AG04450 (cell line): ENCODE measurements around the gene MAPK10. TPM values are rescaled to one million over a fixed set of nuclear protein-coding genes. Genes with fewer than 3 reads are reported as not detected.

Experiments used
- CTCF ChIA-PET: fragments of 300-600, 350-600 bp; formaldehyde crosslinking; extraction: SDS; loops from one replicate; lab custom pipeline; 2022; ENCODE audit warnings: antibody characterized with exemption, inconsistent platforms; lab: Charles Lee
- POLR2A ChIA-PET: fragments of 350-600 bp; formaldehyde crosslinking; extraction: SDS; loops from one replicate; lab custom pipeline; 2021; ENCODE audit warnings: antibody characterized with exemption, inconsistent platforms; lab: Yijun Ruan, JAX
- DNase-seq: peaks from one replicate; pipeline ENCODE4 v3.0.0-alpha.2; 2011; ENCODE audit warnings: low read depth, low spot score
- H3K27ac ChIP-seq: one replicate; pipeline ENCODE4 v1.5.1; 2012; ENCODE audit warnings: low read depth, low read length, control low read depth
- H3K27me3 ChIP-seq: one replicate; pipeline ENCODE4 v1.6.0; 2012; ENCODE audit warnings: low read length; ENCODE audit not compliant: control insufficient read depth, insufficient read depth
- H3K4me3 ChIP-seq: 2 replicates; pipeline ENCODE4 v1.5.1; 2011; ENCODE audit warnings: mild to moderate bottlenecking, low read depth, low read length, control low read depth
- H3K9me3 ChIP-seq: 2 replicates; pipeline ENCODE4 v1.5.1; 2012; ENCODE audit warnings: low read length; ENCODE audit not compliant: control insufficient read depth, insufficient read depth
- CTCF ChIP-seq: IDR thresholded peaks from 2 replicates; pipeline ENCODE4 v1.5.1; 2011; ENCODE audit warnings: low read depth, low read length, control low read depth, inconsistent platforms
- polyA plus RNA-seq: library from polyadenylated mRNA; depleted of rRNA; stranded (reverse); fragments of >200 nt; gene quantifications from 2 replicates; pipeline ENCODE4 v1.2.3, GENCODE V29; 2011

Gene MAPK10
- polyA plus RNA-seq, 1 experiment, result 16.3 TPM

- no peak for TF ChIP-seq CTCF
These were observed 406.7 kb downstream of the MAPK10 start for GRCh38 chr4:85952972-85953650.

GRCh38 chr4:85952528-85952927 lies 407.3 kb downstream of the MAPK10 start:
- no peak for TF ChIP-seq CTCF
- no peak for DNase-seq
- POLR2A ChIA-PET, result no interaction called here
- Histone ChIP-seq H3K27ac (no peak overlapping the region), H3K9me3 (no peaks in the 10 kb centered on the region), H3K27me3 (no peaks in the 10 kb centered on the region), H3K4me3 (no peak overlapping the region)
- CTCF ChIA-PET, result interaction anchor here (1.7 kb wide), 1 partner anchor 16 kb away, joined by 9 read pairs; no protein-coding TSS in a partner anchor

More at GRCh38 chr4:85952972-85953650, 406.7 kb downstream of the MAPK10 start:
- no peaks in the 10 kb centered on the region for H3K9me3 ChIP-seq
- DNase-seq, result no peak
- ChIA-PET POLR2A (no interaction called here), CTCF (no interaction called here)
- H3K27ac ChIP-seq, result no peak overlapping the region
- no peaks in the 10 kb centered on the region for H3K27me3 ChIP-seq
- no peak overlapping the region for H3K4me3 ChIP-seq

GRCh38 chr4:85951099-85951498 lies 408.8 kb downstream of the MAPK10 start:
- Histone ChIP-seq H3K27ac (no peak overlapping the region), H3K9me3 (no peaks in the 10 kb centered on the region), H3K27me3 (no peaks in the 10 kb centered on the region), H3K4me3 (no peak overlapping the region)
- no peak for DNase-seq
- no peak for TF ChIP-seq CTCF
- CTCF ChIA-PET, result interaction anchor here (0.6 to 1.7 kb wide), 2 partner anchors 18 to 203 kb away, joined by 3 to 9 read pairs; no protein-coding TSS in a partner anchor
- POLR2A ChIA-PET, result no interaction called here

- POLR2A ChIA-PET, result no interaction called here
- Histone ChIP-seq H3K27ac (no peak overlapping the region), H3K27me3 (no peaks in the 10 kb centered on the region), H3K4me3 (no peak overlapping the region), H3K9me3 (no peaks in the 10 kb centered on the region)
- DNase-seq, result no peak
- CTCF ChIA-PET, result no interaction called here
- TF ChIP-seq CTCF, result no peak
These were observed 413.0 kb downstream of the MAPK10 start for GRCh38 chr4:85946821-85947220.

GRCh38 chr4:85942107-85942506 lies 417.7 kb downstream of the MAPK10 start:
- Histone ChIP-seq H3K4me3 (no peak overlapping the region), H3K9me3 (no peaks in the 10 kb centered on the region), H3K27me3 (no peaks in the 10 kb centered on the region), H3K27ac (no peak overlapping the region)
- no peak for TF ChIP-seq CTCF
- ChIA-PET POLR2A (no interaction called here), CTCF (no interaction called here)
- no peak for DNase-seq
